RPMI8226 (cell line): ENCODE data around the gene GFI1B.
"Not testable (repeated sequence)": the region's sequence is repeated elsewhere in the genome, so short reads cannot be mapped to it uniquely, and the experiment has no call there.

ENCODE experiments used
- DNase-seq: peaks from one replicate; pipeline ENCODE4 v3.0.0-alpha.2; 2015

GFI1B gene

DNA sequence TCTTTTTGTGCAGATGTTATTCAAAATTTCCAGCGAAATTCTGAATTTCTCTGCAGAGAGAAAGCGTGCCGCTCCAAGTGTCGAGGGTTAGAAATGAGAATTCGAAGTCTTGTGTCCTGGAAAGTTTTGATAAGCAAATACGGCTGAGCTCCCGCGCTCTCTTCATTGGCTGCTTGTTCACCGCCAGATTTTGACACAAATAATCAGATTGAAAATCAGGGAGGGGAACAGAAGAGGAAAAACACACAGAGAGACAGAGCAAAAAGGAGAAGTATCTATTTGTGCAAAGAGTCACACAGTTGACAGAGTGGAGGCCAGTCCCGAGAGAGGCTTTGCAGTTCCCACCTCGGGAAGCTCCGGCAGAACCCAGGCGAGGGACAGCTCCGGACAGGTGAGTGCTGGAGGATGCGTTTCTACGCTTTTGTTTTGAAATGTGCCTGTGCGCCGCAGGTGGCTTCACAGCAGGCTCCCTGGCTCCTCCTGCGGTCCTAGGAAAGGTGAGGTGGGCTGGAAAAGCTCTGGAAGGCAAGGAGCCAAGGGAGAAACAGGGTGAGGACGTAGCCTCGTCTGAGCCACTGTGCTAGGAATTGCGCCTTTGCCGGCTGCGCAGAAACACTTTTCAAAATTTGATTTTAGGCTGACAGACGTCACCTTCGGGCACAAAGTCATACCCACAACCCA is at the start of gene GFI1B:
TSS of gene GFI1B (plus strand) at position 244 of the 681 bp plus-strand sequence. CDS start 7,985 bp downstream, outside the sequence.
- peak; percentile 25 for DNase-seq

DNA sequence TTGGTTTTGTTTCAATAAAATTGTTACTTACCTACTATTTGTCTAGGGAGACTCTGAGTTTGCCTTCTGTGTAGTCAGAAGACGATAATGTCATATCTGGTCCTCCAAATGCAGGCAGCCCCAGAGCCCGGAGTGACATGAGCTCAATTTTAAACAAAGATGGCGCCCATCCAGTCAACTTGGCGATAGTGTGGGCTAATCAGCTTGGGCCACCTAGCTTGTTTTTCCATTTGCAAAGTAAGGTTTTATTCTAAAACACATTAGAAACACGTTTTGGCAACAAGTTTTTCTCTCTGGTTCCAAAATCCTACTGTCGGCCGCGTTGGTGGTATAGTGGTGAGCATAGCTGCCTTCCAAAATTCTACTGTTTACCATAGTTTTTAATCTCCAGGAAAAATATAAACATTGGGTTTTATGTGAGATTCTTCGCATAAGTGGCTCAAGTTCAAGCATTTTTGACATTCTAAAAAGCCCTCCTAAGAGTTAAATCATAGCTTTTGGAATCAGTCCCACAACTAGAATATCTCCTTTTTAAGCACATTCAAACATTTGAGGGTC is 47.2 kb upstream of the GFI1B start:
- DNase-seq = no peak

DNA sequence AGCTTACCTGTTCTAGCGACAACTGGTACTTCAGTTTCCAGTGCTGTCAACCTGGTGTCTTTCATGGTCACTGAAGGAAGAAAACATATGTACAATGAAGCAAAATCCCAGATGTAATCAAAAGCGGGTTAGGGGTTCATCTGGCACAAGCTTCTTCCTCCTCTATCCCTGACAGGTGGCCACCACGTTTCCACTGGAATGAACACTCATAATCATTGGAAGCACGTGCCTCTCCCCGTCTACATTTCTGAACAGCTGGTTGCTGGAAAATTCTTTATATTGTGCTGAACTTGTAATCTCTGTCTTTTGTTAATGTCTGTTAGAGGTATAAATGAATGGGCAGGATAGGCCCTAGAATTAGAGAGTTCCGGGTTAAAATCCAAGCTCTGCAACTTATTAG is 43.5 kb upstream of the GFI1B start:
- no peak for DNase-seq

DNA sequence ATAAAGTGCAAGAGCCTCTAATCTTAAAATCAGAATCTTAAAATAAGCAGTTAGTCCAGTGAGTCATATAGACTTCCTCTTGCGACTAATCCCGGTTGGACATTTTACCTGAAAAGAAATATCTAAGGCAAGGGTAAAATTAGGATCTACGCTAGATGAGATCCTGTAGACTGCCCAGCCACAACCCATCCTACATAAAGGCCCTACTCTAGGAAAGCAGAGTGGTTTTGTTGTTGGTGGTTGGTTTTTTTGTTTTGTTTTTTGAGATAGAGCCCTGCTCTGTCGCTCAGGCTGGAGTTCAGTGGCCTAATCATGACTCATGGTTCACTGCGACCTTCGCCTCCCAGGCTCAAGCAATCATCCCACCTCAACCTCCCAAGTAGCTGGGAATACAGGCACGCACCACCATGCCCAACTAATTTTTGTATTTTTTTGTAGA is 41.0 kb upstream of the GFI1B start:
- DNase-seq = no peak

DNA sequence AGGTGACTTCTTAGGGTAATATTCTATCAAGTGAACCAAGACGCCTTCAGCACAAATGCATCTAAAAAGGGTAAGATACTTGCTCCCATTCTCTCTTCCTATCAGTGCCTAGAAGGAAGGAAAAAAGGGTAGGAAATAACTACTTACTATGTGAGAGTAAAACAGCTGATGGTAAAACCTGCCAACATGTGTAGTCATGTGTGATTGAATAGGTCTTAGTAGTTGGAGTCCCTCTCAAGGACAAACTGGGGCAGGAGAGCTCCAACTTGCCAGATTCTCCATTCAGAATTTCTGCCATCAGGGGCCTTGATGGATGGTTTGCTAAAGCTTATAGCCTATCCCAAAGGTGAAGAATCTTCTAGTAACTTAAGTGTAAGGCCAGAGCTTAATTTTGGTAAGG is 39.3 kb upstream of the GFI1B start:
- no peak for DNase-seq

DNA sequence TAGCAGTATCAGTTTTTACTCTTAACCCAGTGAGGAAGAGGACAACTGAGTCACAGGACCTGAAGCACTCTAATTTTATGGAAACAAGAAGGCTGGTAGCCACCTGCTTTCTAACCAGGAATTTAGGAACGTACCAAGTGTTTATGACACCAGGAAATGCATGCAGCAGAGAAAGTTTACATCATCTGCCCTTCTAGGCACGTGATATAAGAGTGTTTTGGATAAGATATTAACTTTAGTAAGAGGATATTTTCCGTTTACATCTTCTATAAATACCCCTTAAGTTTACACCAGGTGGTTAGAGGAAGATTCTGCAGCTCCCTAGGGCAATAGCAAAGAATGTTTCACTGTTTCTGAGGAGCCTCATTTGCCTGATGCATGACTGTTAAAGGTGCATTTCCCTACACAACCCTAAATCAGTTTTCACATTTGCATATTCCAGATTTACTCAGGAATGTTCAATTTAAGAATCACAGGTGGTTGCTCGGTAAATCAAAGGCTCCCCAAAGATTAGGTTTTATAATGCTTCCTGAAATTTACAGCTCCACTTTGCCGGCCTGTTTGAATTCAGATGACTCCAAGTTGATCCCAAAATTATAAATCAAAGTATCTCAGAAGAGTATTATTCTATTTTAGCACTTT is 35.8 kb upstream of the GFI1B start:
- DNase-seq = no peak

DNA sequence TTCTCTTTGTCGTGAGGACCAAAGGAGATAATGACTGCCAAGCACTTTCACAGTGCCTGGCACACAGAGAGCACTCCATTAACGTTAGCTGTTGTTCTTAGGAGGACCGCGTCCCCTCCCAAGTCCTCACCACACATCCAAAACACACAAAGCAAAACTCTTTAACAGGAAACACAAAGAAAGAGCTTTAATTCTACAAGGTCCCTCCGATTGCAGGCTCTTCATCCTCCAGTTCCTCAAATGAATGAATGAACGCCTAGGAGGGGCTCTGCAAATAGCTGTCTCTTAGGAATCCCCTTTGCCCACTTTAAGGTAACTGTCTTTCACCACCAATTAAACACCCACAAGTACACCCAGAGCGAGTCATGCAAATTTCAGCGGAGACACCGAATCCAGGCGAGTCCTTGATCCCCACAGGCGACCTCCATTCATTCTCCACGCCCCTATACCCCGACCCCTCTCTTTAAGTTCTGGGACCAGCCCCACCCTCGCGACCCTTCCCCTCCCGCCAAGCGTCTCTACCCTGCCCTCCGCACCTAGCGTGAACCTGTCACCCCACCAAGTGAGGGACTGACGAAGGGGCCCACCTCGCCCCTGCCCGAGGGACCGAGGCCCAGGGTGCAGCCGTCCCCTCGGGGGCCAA is 34.7 kb upstream of the GFI1B start:
- DNase-seq = peak; percentile 13

DNA sequence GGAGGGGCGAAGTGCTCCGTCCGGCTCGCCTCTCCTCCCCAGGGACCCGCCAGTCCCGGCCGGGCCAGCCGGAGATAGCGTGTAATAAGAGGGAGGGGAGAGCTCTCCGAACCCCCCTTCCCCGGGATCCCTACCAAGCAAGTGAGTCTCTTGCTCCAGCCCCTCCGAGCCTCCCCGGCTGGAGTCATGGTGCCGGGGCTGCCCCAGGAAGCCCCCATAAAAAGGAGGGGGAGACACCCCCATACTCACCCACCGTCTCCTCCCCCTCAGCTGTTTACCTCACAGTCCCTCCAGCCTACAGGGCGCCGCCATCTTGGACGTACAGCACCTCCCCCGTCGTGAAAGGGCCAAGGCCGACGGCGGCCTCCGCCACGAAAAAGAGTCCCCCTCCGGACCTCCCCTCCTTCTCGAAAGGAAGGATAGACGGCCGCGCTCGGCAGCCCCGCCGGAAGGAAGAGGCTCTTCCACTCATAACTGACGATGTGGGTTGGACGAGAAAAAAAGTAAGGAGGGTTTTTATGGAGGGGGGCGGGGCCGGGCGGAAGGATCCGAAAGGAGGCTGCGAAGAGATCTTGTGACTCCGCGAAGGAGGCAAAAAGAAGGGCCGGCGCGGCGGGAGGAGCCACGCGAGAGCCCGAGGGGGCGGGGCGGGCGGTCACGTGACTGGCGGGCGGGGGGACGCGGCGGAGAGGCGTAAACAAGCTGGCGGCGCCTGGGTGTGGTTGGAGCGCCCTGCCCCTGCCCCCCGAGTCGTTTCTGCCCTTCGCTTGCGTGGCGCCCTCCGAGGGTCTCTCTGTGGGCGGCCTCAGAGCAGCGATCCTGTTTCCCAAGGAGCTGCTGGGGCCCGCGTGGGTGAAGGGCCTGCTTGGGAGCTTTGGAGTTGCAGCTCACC is 34.0 kb upstream of the GFI1B start, which contains the start of gene TSC1:
TSS of gene TSC1 (minus strand) at position 323 of the 892 bp plus-strand sequence. CDS start 15,744 bp downstream, outside the sequence.
- DNase-seq = peak; percentile 98

DNA sequence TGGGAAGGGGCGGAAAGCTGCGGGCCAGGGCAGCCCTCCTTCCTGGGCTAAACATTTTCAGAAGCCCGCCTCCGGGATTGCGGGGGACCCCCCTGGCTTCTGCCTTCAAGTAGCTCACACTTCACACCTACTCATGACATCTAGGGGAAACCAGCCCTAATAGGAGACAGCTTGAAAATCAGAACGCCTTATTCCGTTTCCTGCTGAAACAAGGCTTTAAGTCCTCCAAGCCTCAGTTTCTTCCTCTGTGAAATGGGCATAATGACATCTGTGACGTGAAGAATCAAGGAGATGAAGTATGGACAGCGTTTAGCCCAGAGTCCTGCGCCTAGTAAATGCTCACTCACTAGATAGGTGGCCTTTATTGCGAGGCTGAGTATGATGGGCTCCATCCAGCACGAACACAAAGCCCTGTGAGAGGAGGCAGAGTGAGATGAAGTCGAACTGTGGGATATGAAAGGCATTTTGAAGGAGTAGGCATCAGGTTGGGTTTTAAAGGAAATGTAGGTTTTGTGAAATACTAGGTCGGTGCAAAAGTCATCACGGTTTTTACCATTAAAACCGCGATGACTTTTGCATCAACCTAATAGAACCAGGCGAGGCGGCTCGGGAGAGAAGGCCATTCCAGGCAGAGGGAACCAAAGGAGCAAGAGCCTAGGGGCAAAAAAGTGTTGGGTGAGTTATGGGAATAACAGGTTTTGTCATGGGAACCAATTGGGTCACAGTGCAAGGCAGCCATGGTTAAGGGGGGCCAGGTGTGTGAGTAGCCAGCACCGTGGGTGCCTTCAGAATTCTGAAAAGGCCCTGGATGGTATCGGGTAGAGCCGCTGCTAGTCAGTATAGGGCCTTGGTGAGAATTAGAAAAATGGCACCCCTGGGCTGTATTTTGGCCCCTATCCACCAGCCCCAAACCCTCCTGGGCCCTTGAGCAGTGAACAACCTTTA is 33.0 kb upstream of the GFI1B start:
- DNase-seq = no peak

DNA sequence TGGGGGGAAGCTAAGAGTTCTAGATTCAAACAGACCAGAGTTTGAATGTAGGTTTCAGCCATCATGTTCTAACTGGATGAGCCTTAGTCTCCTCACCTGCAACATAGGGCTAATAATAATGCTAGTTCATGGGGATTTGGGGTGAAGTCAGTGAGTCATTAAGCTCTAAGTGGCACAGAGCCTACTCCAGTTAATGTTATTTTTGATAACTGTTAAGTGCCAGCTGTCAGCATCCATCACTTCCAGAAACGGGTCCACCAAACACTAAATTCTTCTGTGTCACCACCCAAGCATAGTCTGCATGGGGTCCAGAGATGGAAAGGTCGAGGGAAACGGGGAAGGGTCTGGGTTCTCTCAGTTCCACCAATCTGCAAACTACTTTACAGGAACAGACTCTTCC is 32.3 kb upstream of the GFI1B start:
- no peak for DNase-seq

DNA sequence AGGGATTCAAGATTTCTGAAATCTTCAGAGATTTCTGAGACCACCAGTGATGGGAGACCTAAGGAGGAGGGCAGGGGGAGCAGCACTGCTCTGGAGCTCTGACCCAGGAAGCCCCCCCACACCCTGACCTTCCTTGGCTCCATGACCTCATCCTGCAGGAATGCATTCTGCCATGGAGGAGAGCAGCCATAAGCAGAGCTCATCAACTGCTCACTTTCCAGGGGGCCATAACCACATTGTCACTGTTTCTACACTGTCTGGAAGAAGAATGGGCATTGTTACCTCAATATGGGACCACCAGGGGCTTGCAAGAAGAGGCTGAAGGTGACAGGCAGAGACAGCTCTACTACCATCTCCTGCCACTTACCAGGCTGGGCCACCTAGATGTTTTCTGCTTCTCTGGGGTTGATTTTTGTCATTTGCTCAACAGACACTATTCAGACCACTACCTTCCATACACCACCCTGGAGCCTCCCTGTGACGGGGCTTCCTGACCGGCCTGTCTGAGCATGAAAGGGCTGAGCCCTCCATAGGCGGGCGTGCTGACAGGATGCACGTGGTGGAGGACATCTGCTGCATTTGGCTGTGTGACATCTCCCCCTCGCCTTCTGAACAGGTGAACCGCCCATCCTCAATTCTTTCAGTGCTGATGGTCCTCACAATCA is 31.7 kb upstream of the GFI1B start:
- no peak for DNase-seq

DNA sequence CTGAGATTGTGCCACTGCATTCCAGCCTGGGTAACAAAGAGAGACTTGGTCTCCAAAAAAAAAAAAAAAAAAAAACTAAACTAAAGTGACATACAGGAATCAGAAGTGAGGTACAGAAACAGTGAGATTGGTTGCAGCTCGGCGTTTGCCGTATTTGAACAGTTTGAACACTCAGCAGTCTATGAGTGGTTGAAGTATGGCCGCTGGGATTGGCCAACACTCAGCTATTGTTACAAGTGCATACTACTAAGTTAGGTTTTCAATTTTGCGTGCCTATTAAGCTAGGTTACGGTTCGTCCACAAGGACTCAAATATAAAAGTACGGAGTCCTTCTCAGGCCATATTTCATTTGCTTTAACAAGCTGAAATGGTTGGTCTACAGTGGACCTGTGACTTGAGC is 30.7 kb upstream of the GFI1B start:
- DNase-seq = no peak

DNA sequence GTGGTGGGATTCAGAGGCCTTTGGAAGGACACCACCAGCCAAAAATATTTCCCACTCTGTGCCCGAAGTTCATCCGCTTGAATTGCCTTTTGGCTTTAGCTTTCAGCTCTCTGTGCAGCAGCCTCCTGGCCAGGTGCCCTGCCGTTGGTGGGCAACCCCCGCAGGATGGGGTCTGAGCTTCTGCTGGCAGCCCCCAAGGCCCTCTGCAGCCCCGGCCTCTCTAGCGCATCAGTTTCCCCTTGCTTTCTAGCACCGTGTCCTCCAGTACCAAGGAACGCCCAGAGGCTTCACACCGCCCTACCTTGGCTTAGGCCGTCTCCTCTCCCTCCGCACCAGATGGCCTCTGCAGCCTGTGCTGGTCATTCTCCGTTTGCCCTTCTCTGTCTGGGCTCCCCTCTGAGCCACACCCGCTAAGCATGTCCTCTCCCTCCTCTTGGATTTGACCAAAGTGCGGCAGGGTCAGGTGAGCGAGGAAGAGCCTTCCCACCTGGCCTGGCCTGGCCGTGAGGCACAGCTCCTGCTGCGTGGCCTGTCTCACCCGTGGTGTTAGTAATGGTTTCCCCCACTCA is 29.9 kb upstream of the GFI1B start:
- DNase-seq = no peak

DNA sequence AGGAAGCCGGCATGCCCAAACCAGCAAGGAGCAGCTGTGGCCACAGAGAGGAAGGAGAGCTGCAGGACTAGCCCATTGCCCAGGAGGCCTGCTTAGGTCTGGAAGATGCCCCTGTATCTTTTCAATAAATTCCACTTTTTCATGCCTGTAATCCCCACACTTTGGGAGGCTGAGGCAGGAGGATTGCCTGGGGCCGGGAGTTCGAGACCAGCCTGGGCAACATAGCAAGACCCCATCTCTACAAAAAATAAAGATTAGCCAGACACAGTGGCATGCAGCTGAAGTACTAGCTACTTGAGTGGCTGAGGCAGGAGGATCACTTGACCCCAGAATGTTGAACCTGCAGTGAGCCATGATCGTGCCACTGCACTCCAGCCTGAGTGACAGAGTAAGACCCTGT is 28.8 kb upstream of the GFI1B start:
- no peak for DNase-seq

DNA sequence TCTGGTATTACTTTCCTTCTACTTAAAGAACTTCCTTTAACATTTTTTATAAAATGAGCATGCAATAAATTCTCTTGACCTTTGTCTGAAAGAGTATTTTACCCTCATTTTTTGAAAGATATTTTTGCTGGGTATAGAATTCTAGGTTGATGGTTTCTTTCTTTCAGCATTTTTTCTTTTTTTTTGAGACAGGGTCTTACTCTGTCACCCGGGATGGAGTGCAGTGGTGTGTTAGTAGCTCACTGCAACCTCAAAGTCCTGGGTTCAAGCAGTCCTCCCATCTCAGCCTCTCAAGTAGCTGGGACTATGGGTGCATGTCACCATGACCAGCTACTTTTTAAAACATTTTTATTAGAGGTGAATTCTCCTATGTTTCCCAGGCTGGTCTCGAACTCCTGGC is 23.4 kb upstream of the GFI1B start:
- DNase-seq = no peak

DNA sequence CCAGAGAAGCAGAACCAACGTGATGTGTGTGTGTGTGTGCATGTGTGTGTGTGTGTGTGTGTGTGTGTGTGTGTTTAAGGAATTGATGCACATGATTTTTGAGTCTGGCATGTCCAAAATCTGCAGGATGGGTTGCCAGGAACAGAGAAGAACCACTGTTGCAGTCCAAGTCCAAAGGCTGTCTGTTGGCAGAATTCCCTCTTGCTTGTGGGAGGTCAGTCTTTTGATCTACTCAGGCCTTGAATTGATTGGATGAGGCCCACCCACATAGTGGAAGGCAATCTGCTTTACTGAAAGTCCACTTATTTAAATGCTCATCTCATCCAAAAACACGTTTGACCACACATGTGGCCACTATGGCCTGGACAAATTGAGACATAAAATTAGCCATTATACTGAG is 22.7 kb upstream of the GFI1B start:
- DNase-seq = no peak

DNA sequence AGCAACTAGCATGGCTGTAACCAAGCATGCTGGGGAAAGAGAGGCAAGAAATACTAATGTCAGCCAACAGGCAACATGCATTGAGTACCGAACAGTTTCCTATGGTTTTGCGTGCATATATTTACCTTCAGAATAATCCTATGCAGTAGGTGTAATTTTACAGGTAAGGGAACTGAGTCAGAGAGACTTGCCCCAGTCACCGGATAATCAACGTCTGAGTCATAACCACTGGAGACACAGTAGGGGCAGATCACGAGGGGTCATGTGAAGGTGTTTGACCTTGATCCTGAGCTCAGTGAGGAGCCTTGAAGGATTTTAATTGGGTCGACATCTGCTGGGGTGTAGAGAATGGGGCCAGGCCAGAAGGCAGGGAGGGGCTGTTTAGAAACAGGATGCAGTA is 20.7 kb upstream of the GFI1B start:
- no peak for DNase-seq

DNA sequence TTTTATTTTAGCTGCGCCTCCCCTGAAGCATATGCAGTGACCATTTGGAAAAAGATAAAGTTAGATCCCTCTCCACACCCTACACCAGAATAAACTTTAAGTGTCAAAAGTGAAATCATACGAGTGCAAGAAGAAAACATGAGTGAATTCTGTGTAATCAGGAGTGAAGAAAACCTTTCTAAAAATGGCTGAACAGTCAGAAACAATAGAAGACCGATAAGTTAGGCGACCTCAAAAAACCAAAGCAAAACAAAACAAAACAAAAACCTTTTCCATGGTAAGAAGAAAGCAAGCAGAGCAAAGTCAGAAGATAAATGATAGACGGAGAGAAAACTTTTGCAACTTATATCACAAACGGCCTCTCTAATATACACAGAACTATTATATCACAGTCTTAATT is 17.5 kb upstream of the GFI1B start:
- DNase-seq = no peak

DNA sequence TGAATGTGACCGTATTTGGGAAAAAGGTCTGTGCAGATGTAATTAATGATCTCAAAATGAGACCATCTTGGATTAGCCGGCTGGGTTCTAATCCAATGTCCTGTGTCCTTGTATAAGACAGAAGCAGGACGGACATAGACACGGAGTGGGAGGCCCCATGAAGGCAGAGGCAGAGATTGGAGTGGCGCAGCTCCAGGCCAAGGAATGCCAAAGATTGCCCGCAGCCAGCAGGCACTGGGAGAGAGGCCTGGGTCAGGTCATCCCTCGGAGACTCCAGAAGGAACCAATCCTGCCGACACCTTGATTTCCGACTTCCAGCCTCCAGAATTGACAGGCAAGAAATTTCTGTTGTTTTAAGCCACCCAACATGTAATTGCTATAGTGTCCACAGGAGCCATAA is 13.0 kb upstream of the GFI1B start:
- DNase-seq = no peak

DNA sequence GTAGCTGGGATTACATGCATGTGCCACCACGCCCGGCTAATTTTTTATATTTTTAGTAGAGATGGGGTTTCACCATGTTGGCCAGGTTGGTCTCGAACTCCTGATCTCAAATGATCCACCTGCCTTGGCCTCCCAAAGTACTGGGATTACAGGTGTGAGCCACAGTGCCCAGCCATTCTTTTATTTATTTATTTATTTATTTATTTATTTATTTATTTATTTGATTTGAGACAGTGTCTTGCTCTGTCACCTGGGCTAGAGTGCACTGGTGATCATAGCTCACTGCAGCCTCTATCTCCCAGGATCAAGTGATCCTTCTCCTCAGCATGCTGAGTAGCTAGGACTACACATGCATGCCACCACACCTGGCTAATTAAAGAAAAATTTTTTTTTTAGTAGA is 10.6 kb upstream of the GFI1B start:
- DNase-seq = not testable (repeated sequence)

DNA sequence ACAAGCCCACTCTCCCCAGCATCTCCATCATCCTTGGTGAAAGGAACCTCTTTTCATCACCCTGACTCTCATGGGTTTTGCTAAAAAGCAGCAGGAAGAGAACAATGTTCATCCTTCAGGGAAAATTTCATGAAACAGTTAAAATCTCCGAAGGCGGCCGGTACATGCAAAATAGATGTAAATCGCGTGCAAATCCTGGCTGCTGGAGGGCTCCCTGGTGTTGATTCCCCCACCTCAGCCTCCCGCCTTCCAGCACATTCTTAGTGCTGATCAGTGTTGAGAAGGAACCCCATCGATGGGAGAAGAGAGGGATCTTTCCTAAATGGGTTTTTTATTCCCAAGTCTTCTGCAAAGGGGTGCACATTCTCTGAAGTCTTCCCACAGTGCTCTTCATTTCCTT is 8.7 kb upstream of the GFI1B start:
- no peak for DNase-seq
